GM19099 (cell line): ENCODE data around the gene DNAJC1.

Source experiments
- POLR2A ChIP-seq: IDR thresholded peaks from 3 replicates; pipeline ENCODE4 v1.6.1; 2011; ENCODE audit warnings: low read depth; ENCODE audit not compliant: insufficient read length; ENCODE audit errors: extremely low read depth

DNAJC1 gene

GRCh38 chr10:21831986-21832820 lies 171.3 kb downstream of the DNAJC1 start:
- no peak for TF ChIP-seq POLR2A

- TF ChIP-seq POLR2A: no peak
These were observed 173.5 kb downstream of the DNAJC1 start for GRCh38 chr10:21830037-21830436.

DNA sequence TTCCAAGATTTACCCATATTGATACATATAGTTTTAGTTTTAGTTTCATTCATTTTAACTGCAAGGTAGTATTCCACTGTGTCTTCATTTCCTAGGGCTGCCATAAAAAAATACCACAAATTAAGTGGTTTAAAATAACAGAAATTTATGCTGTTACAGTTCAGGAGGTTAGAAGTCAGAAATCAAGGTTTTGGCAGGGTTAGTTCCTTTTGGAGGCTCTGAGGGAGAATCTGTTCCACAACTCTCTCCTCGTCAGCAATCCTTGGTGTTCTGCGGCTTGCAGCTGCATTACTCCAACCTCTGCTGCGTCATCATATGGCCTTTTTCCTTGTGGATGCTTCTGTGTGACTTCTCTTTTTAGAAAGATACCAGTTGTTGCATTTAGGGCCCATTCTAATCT lies 176.2 kb downstream of the DNAJC1 start:
- no peak for TF ChIP-seq POLR2A

- TF ChIP-seq POLR2A: no peak
These were observed 176.8 kb downstream of the DNAJC1 start for GRCh38 chr10:21826725-21827124.

- no peak for TF ChIP-seq POLR2A
These were observed 178.2 kb downstream of the DNAJC1 start for GRCh38 chr10:21825345-21825744.

DNA sequence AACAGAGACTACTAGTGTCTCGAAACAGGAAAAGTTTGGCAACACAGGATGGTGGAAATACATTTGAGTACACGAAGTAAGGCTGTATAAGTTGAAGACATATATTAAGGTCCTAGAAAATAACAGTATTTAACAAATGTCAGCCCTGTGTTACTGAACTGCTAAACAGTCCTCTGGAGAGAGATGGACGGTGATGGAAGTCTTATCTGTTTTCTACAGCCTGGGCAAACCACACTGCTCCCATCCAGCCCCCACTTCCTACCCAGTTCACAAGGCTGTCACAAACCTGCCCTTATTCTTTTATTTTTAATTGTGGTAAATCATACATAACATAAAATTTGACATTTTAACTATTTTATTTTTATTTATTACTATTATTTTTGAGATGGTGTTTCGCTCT lies 179.1 kb downstream of the DNAJC1 start:
- TF ChIP-seq POLR2A: no peak

- TF ChIP-seq POLR2A: no peak
These were observed 179.9 kb downstream of the DNAJC1 start for GRCh38 chr10:21823617-21824016.

- no peak for TF ChIP-seq POLR2A
These were observed 182.6 kb downstream of the DNAJC1 start for GRCh38 chr10:21820952-21821351.

GRCh38 chr10:21814866-21815265 lies 188.7 kb downstream of the DNAJC1 start:
- no peak for TF ChIP-seq POLR2A

DNA sequence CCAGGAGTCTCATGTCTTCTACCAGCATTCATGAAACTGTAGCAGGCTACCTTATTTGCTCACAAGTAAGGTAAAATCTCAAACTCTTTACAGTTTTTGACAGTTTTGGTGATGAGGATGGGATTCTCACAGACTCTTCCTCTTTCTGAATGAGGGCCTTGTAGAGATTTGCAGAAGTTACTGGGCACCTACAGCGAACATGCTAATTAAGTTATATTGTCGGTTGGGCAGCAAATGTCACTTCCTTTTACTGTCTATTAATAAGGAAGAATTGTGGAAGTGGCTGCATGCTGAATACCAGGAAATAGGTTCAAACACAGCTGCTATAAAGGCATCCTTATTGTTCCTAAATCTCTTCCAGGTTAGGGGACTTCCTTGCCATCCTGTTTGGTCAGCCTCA lies 189.6 kb downstream of the DNAJC1 start:
- no peak for TF ChIP-seq POLR2A

- no peak for TF ChIP-seq POLR2A
These were observed 192.3 kb downstream of the DNAJC1 start for GRCh38 chr10:21811245-21811585.

- TF ChIP-seq POLR2A: no peak
These were observed 192.8 kb downstream of the DNAJC1 start for GRCh38 chr10:21810582-21811244.

- TF ChIP-seq POLR2A: no peak
These were observed 195.0 kb downstream of the DNAJC1 start for GRCh38 chr10:21808550-21808949.

DNA sequence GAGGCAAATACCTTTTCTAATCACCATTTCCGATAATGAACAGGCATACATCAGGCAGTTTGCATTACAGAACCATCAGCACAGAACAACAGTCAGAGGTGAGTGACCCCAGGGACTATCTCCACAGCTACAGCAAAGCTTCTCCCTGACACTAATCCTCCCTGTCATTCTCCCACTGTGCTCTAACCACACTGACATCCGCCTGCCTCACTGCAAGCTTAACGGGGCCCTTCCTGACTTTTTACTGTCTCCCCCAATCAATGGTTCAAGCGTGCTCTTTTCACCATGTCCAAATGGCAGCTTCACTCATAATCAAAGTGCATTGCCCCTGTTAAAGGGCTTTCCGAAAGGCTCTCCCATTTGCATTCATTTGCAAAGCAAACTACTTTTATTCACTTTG lies 196.3 kb downstream of the DNAJC1 start:
- TF ChIP-seq POLR2A: no peak

DNA sequence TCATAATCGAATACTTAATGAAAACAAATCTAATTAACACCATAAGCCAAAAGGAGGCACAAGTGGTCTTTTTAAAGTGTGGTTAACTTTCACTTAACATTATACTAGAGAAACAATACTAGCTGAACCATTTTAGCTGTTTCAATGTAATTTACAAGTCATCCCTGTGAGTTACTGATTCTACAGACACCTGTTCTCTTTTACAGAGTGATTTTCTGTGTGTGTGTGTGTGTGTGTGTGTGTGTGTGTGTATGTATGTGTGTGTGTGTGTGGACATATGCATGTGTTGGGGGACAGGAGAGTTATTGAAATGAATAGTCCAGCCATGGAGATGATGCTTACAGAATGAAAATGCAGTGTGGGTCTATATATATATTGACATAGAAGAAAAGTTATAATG lies 200.2 kb downstream of the DNAJC1 start:
- TF ChIP-seq POLR2A: no peak

DNA sequence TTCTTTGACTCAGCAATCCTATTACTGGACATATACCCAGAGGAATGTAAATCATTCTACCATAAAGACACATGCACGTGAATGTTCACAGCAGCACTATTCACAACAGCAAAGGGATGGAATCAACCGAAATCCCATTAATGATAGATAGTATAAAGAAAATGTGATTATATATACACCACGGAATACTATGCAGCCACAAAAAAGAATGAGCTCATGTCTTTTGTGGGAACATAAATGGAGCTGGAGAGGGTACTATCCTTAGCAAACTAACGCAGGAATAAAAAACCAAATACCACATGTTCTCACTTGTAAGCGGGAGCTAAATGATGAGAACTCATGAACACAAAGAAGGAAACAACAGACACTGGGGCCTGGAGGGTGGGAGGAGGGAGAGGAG lies 201.9 kb downstream of the DNAJC1 start:
- no peak for TF ChIP-seq POLR2A
